Osteoblast (primary cell): ENCODE data around the gene CYP19A1. TPM values are rescaled to one million over a fixed set of nuclear protein-coding genes. Genes with fewer than 3 reads are reported as not detected.

Experiments
- DNase-seq: peaks from one replicate; pipeline ENCODE4 v3.0.0; 2011; ENCODE audit warnings: low spot score, mixed read lengths; ENCODE audit not compliant: insufficient read length; ENCODE audit errors: missing footprints
- H2AFZ ChIP-seq: 2 replicates; pipeline ENCODE4 v1.6.0; 2011; ENCODE audit warnings: mild to moderate bottlenecking, low read length
- H3K27ac ChIP-seq: 2 replicates; pipeline ENCODE4 v1.5.1; 2011; ENCODE audit warnings: mild to moderate bottlenecking, low read depth, low read length, moderate library complexity
- H3K27me3 ChIP-seq: 2 replicates; pipeline ENCODE4 v1.6.0; 2012; ENCODE audit warnings: mild to moderate bottlenecking, control low read depth, inconsistent platforms, low read length, moderate library complexity; ENCODE audit not compliant: insufficient read depth
- H3K36me3 ChIP-seq: 2 replicates; pipeline ENCODE4 v1.5.1; 2011; ENCODE audit warnings: mild to moderate bottlenecking, low read length, control low read depth, moderate library complexity; ENCODE audit not compliant: insufficient read depth
- H3K4me1 ChIP-seq: 2 replicates; pipeline ENCODE4 v1.5.1; 2011; ENCODE audit warnings: mild to moderate bottlenecking, low read length, control low read depth, moderate library complexity; ENCODE audit not compliant: insufficient read depth
- H3K4me2 ChIP-seq: 2 replicates; pipeline ENCODE4 v1.6.0; 2011; ENCODE audit warnings: mild to moderate bottlenecking, low read length; ENCODE audit not compliant: insufficient read depth
- H3K4me3 ChIP-seq: fragments of 200-600 bp; sonication (generic); 3 replicates; pipeline ENCODE4 v1.5.1; 2012; ENCODE audit warnings: mild to moderate bottlenecking, low read length, inconsistent platforms; ENCODE audit not compliant: insufficient read depth
- H3K79me2 ChIP-seq: 2 replicates; pipeline ENCODE4 v1.6.0; 2012; ENCODE audit warnings: mild to moderate bottlenecking, low read length, control low read depth, inconsistent platforms; ENCODE audit not compliant: insufficient read depth
- H3K9me3 ChIP-seq: 2 replicates; pipeline ENCODE4 v1.5.1; 2011; ENCODE audit warnings: low read depth, low read length, control low read depth
- H4K20me1 ChIP-seq: 2 replicates; pipeline ENCODE4 v1.6.0; 2012; ENCODE audit warnings: mild to moderate bottlenecking, low read length, control low read depth; ENCODE audit not compliant: insufficient read depth
- CTCF ChIP-seq: IDR thresholded peaks from 2 replicates; pipeline ENCODE4 v1.5.1; 2011; ENCODE audit warnings: mild to moderate bottlenecking, low read depth, low read length, moderate library complexity; ENCODE audit errors: extremely low read depth
- total RNA-seq: library from RNA; depleted of rRNA; stranded (reverse); fragments of >200 nt; gene quantifications from 2 replicates; pipeline ENCODE4 v1.2.3, GENCODE V29; 2012

The CYP19A1 gene
- total RNA-seq, 1 donor = 2.2 TPM

- Histone ChIP-seq H3K4me2 (no peak overlapping the region), H2AFZ (no peak overlapping the region)
These were observed 158.4 kb downstream of the CYP19A1 start for GRCh38 chr15:51180011-51180410.

GRCh38 chr15:51172193-51172592 lies 166.2 kb downstream of the CYP19A1 start:
- Histone ChIP-seq H4K20me1 (no peaks in the 10 kb centered on the region), H3K4me3 (peak overlapping the region; percentile 46), H3K27me3 (no peaks in the 10 kb centered on the region), H3K79me2 (no peaks in the 10 kb centered on the region), H3K4me2 (peak overlapping the region; percentile 74), H2AFZ (peak overlapping the region; percentile 70), H3K27ac (peak overlapping the region; percentile 21), H3K9me3 (no peaks in the 10 kb centered on the region), H3K4me1 (peaks cover 14% of the 10 kb centered on the region), H3K36me3 (no peaks in the 10 kb centered on the region)
- no peak for TF ChIP-seq CTCF
- no peak for DNase-seq

More at GRCh38 chr15:51180011-51180410, 158.4 kb downstream of the CYP19A1 start:
- peaks cover 2% of the 10 kb centered on the region for H3K27me3 ChIP-seq
- no peak for TF ChIP-seq CTCF
- no peak overlapping the region for H3K27ac ChIP-seq
- no peaks in the 10 kb centered on the region for H3K9me3 ChIP-seq
- H3K36me3 ChIP-seq = no peaks in the 10 kb centered on the region
- no peaks in the 10 kb centered on the region for H4K20me1 ChIP-seq
- H3K4me1 ChIP-seq = no peaks in the 10 kb centered on the region
- no peaks in the 10 kb centered on the region for H3K79me2 ChIP-seq
- H3K4me3 ChIP-seq = no peak overlapping the region
- DNase-seq = no peak

- Histone ChIP-seq H2AFZ (peak overlapping the region; percentile 70), H3K4me2 (peak overlapping the region; percentile 74), H3K36me3 (no peaks in the 10 kb centered on the region), H4K20me1 (no peaks in the 10 kb centered on the region), H3K27me3 (no peaks in the 10 kb centered on the region), H3K9me3 (no peaks in the 10 kb centered on the region), H3K4me3 (no peak overlapping the region), H3K4me1 (peaks cover 14% of the 10 kb centered on the region), H3K79me2 (no peaks in the 10 kb centered on the region), H3K27ac (peak overlapping the region; percentile 21)
- no peak for DNase-seq
- TF ChIP-seq CTCF = no peak
These were observed 166.8 kb downstream of the CYP19A1 start for GRCh38 chr15:51171634-51171932.

GRCh38 chr15:51170882-51171633 lies 167.3 kb downstream of the CYP19A1 start:
- Histone ChIP-seq H2AFZ (peak overlapping the region; percentile 70), H3K36me3 (no peaks in the 10 kb centered on the region), H3K4me2 (peak overlapping the region; percentile 74), H3K27ac (peak overlapping the region; percentile 21), H4K20me1 (no peaks in the 10 kb centered on the region), H3K79me2 (no peaks in the 10 kb centered on the region), H3K9me3 (no peaks in the 10 kb centered on the region), H3K4me1 (peaks cover 14% of the 10 kb centered on the region), H3K27me3 (no peaks in the 10 kb centered on the region), H3K4me3 (no peak overlapping the region)
- no peak for DNase-seq
- TF ChIP-seq CTCF = no peak
